GM21423 (cell line): ENCODE results near the gene ZBP1.
"Not testable (repeated sequence)": the region's sequence is repeated elsewhere in the genome, so short reads cannot be mapped to it uniquely, and the experiment has no call there.

Source experiments
- ATAC-seq: cut with Tn5 transposase; IDR thresholded peaks from one replicate; pipeline ENCODE4 v1.9.1; 2021; ENCODE audit warnings: mild to moderate bottlenecking, moderate library complexity; ENCODE audit not compliant: unreplicated experiment

Gene ZBP1

GRCh38 chr20:57647933-57648785, 27.9 kb upstream of the ZBP1 start:
- no peak for ATAC-seq

GRCh38 chr20:57647006-57647932, 27.0 kb upstream of the ZBP1 start:
- no peak for ATAC-seq

- ATAC-seq, result no peak
These were observed 18.6 kb upstream of the ZBP1 start for GRCh38 chr20:57638895-57639236.

- no peak for ATAC-seq
These were observed 18.1 kb upstream of the ZBP1 start for GRCh38 chr20:57638173-57638894.

- no peak for ATAC-seq
These were observed 13.8 kb upstream of the ZBP1 start for GRCh38 chr20:57633945-57634491.

GRCh38 chr20:57632286-57632685, 12.1 kb upstream of the ZBP1 start:
- ATAC-seq, result no peak

- no peak for ATAC-seq
These were observed 9.8 kb upstream of the ZBP1 start for GRCh38 chr20:57630061-57630460.

- not testable (repeated sequence) for ATAC-seq
These were observed 9.3 kb upstream of the ZBP1 start for GRCh38 chr20:57629491-57629901.

GRCh38 chr20:57628962-57629308, 8.7 kb upstream of the ZBP1 start:
- ATAC-seq, result not testable (repeated sequence)

- ATAC-seq, result peak; percentile 48
These were observed 8.1 kb upstream of the ZBP1 start for GRCh38 chr20:57628047-57628961.

GRCh38 chr20:57627339-57627738, 7.1 kb upstream of the ZBP1 start:
- ATAC-seq, result no peak

- no peak for ATAC-seq
These were observed 5.8 kb upstream of the ZBP1 start for GRCh38 chr20:57625978-57626377.

GRCh38 chr20:57625181-57625958, 5.1 kb upstream of the ZBP1 start:
- ATAC-seq, result no peak

GRCh38 chr20:57624124-57624523, 3.9 kb upstream of the ZBP1 start:
- ATAC-seq, result no peak

GRCh38 chr20:57622579-57623381, 2.6 kb upstream of the ZBP1 start:
- ATAC-seq, result no peak

GRCh38 chr20:57622201-57622570, 2.0 kb upstream of the ZBP1 start:
- no peak for ATAC-seq

GRCh38 chr20:57621421-57622200, 1.4 kb upstream of the ZBP1 start:
- ATAC-seq, result no peak

- no peak for ATAC-seq
These were observed 773 bp upstream of the ZBP1 start for GRCh38 chr20:57620999-57621398.
